DOHH2 (cell line): Measurements from ENCODE around the gene PCYOX1L.

Source experiments
- H3F3A ChIP-seq: fragments of 200-600 bp; sonication (generic), shearing (Covaris generic); 2 replicates; pipeline ENCODE4 v1.6.0; 2016; ENCODE audit warnings: antibody characterized with exemption, mild to moderate bottlenecking; ENCODE audit not compliant: control insufficient read depth, insufficient read depth
- H3K27ac ChIP-seq: fragments of 200-600 bp; sonication (generic); 2 replicates; pipeline ENCODE4 v1.5.1; 2014; ENCODE audit warnings: low read depth, mild to moderate bottlenecking, low read length, moderate library complexity
- H3K27me3 ChIP-seq: fragments of 200-600 bp; sonication (generic); 2 replicates; pipeline ENCODE4 v1.6.1; 2014; ENCODE audit warnings: mild to moderate bottlenecking, low read length, mixed read lengths; ENCODE audit not compliant: control insufficient read depth
- H3K36me3 ChIP-seq: fragments of 200-600 bp; sonication (generic); 2 replicates; pipeline ENCODE4 v1.6.1; 2014; ENCODE audit warnings: mild to moderate bottlenecking, low read length, moderate library complexity, mixed read lengths; ENCODE audit not compliant: control insufficient read depth
- H3K4me1 ChIP-seq: fragments of 200-600 bp; sonication (generic); 2 replicates; pipeline ENCODE4 v1.6.1; 2014; ENCODE audit warnings: mild to moderate bottlenecking, low read length, mixed read lengths; ENCODE audit not compliant: control insufficient read depth
- H3K4me2 ChIP-seq: fragments of 200-600 bp; sonication (generic); 2 replicates; pipeline ENCODE4 v1.6.0; 2014; ENCODE audit warnings: mild to moderate bottlenecking, low read length, moderate library complexity
- H3K4me3 ChIP-seq: fragments of 200-600 bp; sonication (generic); 2 replicates; pipeline ENCODE4 v1.5.1; 2014; ENCODE audit warnings: mild to moderate bottlenecking, low read length, mixed read lengths
- H3K79me2 ChIP-seq: fragments of 200-600 bp; sonication (generic); 2 replicates; pipeline ENCODE4 v1.6.1; 2014; ENCODE audit warnings: mild to moderate bottlenecking, low read length, mixed read lengths; ENCODE audit not compliant: control insufficient read depth
- H3K9me2 ChIP-seq: fragments of 200-600 bp; sonication (generic); replicated peaks from 2 replicates; pipeline ENCODE4 v1.6.1; 2014; ENCODE audit warnings: mild to moderate bottlenecking, low read length, mixed read lengths; ENCODE audit not compliant: control insufficient read depth
- H3K9me3 ChIP-seq: fragments of 200-600 bp; sonication (generic); 2 replicates; pipeline ENCODE4 v1.6.1; 2014; ENCODE audit warnings: antibody characterized with exemption, low read length, mixed read lengths; ENCODE audit not compliant: control insufficient read depth, insufficient read depth
- H4K20me1 ChIP-seq: fragments of 200-600 bp; sonication (generic); 2 replicates; pipeline ENCODE4 v1.6.0; 2014; ENCODE audit warnings: low read depth, mild to moderate bottlenecking, antibody characterized with exemption, low read length, moderate library complexity; ENCODE audit not compliant: control insufficient read depth, insufficient read depth
- EZH2phosphoT487 ChIP-seq: fragments of 200-600 bp; sonication (generic); IDR thresholded peaks from 2 replicates; pipeline ENCODE4 v1.6.1; 2017; ENCODE audit warnings: borderline replicate concordance, mild to moderate bottlenecking, antibody characterized with exemption, low read length, moderate library complexity, mixed read lengths
- TF ChIP-seq, protein P1 (sequence below): fragments of 200-600 bp; sonication (generic); IDR thresholded peaks from one replicate; pipeline ENCODE4 v1.5.1; 2014; ENCODE audit warnings: antibody characterized with exemption, mild to moderate bottlenecking, low read depth, low read length; ENCODE audit not compliant: poor library complexity, severe bottlenecking

PCYOX1L gene

GRCh38 chr5:149371296-149371962 is 13.6 kb downstream of the PCYOX1L start:
- no peaks in the 10 kb centered on the region for H3K79me2 ChIP-seq
- no peak overlapping the region for H3K4me3 ChIP-seq
- H3F3A ChIP-seq = no peaks in the 10 kb centered on the region
- H3K36me3 ChIP-seq = peaks cover 28% of the 10 kb centered on the region
- H3K9me3 ChIP-seq = no peaks in the 10 kb centered on the region
- no peaks in the 10 kb centered on the region for H3K9me2 ChIP-seq
- no peak overlapping the region for H3K27ac ChIP-seq
- TF ChIP-seq EZH2phosphoT487 = no peak
- TF ChIP-seq, protein P1, sequence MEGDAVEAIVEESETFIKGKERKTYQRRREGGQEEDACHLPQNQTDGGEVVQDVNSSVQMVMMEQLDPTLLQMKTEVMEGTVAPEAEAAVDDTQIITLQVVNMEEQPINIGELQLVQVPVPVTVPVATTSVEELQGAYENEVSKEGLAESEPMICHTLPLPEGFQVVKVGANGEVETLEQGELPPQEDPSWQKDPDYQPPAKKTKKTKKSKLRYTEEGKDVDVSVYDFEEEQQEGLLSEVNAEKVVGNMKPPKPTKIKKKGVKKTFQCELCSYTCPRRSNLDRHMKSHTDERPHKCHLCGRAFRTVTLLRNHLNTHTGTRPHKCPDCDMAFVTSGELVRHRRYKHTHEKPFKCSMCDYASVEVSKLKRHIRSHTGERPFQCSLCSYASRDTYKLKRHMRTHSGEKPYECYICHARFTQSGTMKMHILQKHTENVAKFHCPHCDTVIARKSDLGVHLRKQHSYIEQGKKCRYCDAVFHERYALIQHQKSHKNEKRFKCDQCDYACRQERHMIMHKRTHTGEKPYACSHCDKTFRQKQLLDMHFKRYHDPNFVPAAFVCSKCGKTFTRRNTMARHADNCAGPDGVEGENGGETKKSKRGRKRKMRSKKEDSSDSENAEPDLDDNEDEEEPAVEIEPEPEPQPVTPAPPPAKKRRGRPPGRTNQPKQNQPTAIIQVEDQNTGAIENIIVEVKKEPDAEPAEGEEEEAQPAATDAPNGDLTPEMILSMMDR = peak; percentile 78
- H4K20me1 ChIP-seq = no peaks in the 10 kb centered on the region; the same call in 1 of the 2 replicates
- no peak overlapping the region for H3K4me2 ChIP-seq
- H3K27me3 ChIP-seq = no peaks in the 10 kb centered on the region
- H3K4me1 ChIP-seq = no peaks in the 10 kb centered on the region

DNA sequence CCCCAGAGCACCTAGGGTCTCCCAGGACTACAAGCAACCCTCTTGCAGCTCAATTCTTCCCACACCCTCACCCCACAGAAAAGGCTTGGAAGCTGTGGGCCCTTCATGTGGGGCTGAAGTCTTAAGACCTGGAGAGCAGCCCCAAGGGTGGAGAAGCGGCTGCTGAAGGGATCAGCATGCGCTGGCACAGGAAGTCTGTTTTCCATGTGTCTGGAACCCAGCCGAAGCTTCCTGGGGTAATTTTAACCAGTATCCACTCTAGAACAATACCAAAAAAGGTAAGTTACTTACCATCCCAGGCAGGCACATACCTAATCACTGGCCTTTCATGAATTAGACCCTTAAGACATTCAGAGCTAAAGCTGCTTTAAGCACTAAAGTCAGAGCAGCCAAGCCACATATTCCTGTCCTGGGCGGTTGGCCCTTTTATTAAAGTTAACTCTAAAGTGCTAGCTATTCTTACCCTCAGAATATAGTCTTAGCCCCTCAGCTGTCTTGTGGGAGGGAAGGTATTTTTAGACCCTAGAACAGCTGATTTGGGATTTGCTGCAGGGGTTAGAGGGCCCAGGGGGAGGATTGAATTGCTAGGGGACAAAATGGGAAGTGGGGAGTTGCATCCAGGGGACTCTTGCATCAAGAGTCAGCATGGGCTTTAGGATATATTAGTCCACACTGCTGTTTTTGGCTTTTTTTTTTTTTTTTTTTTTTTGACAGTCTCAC is 14.4 kb downstream of the PCYOX1L start:
- Histone ChIP-seq H3K27me3 (no peaks in the 10 kb centered on the region), H3K4me3 (no peak overlapping the region), H3K9me2 (no peaks in the 10 kb centered on the region), H3K9me3 (no peaks in the 10 kb centered on the region), H3F3A (no peaks in the 10 kb centered on the region), H3K27ac (no peak overlapping the region), H3K4me2 (no peak overlapping the region), H3K36me3 (peaks cover 26% of the 10 kb centered on the region), H3K4me1 (no peaks in the 10 kb centered on the region), H4K20me1 (peaks cover under 1% of the 10 kb centered on the region; the same call in 1 of the 2 replicates), H3K79me2 (no peaks in the 10 kb centered on the region)
- TF ChIP-seq EZH2phosphoT487 = no peak
- TF ChIP-seq, protein P1 = no peak

DNA sequence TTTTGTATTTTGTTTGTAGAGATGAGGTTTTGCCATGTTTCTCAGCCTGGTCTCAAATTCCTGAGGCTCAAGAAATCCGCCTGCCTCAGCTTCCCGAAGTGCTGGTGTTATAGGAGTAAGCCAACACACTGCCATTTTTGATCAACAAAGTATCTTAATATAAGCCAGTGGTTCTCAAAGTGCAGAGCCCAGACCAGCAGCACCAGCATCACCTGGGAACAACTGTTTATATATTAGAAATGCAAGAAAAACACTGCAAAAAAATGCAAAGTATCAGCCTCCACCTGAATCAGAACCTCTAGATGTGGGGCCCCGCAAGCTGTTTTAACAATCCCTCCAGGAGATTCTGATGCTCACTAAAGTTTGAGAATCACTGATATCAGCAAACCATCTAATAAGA is 15.1 kb downstream of the PCYOX1L start:
- no peak for TF ChIP-seq EZH2phosphoT487
- TF ChIP-seq, protein P1 = no peak
- H3K9me2 ChIP-seq = no peaks in the 10 kb centered on the region

More for the DNA sequence above, 15.1 kb downstream of the PCYOX1L start:
- Histone ChIP-seq H3K27ac (no peak overlapping the region), H3K4me1 (no peaks in the 10 kb centered on the region), H3K36me3 (peaks cover 21% of the 10 kb centered on the region), H3K79me2 (no peaks in the 10 kb centered on the region), H3K9me3 (no peaks in the 10 kb centered on the region), H3K4me3 (no peak overlapping the region), H3F3A (no peaks in the 10 kb centered on the region), H4K20me1 (peaks cover 3% of the 10 kb centered on the region; the same call in 1 of the 2 replicates), H3K4me2 (no peak overlapping the region), H3K27me3 (no peaks in the 10 kb centered on the region)
